Natural killer cell (primary cell): ENCODE measurements around the gene CCDC88C. TPM values are rescaled to one million over a fixed set of nuclear protein-coding genes. Genes with fewer than 3 reads are reported as not detected.
A peak's percentile ranks its signal among the peaks of the same experiment; 100 is the strongest.

Experiments used
- ATAC-seq, 3 donors: fragments of 150-1000 bp in 2 of 3; fragments of 200-7000 bp in 1 of 3; cut with Tn5 transposase; 1 replicate in 1 of 3; 2 replicates in 2 of 3; pipeline ENCODE4 v1.10.0; 2021; ENCODE audit warnings: mild to moderate bottlenecking in 2 of 3, moderate library complexity in 2 of 3
- DNase-seq, 2 donors: peaks; one replicate each; pipeline versions ENCODE4 v3.0.0 to v3.0.0-alpha.2; 2013 to 2021; ENCODE audit warnings: mixed read lengths in 1 of 2
- H3K27ac ChIP-seq: one replicate; pipeline ENCODE4 v1.5.1; 2013; ENCODE audit warnings: mild to moderate bottlenecking, low read length
- H3K27me3 ChIP-seq: one replicate; pipeline ENCODE4 v1.6.1; 2013; ENCODE audit warnings: low read length; ENCODE audit not compliant: control insufficient read depth, insufficient read depth
- H3K36me3 ChIP-seq: one replicate; pipeline ENCODE4 v1.6.1; 2013; ENCODE audit warnings: low read length; ENCODE audit not compliant: control insufficient read depth, insufficient read depth
- H3K4me1 ChIP-seq: one replicate; pipeline ENCODE4 v1.6.1; 2013; ENCODE audit warnings: low read length; ENCODE audit not compliant: control insufficient read depth, insufficient read depth
- H3K4me3 ChIP-seq: one replicate; pipeline ENCODE4 v1.5.1; 2013; ENCODE audit warnings: low read length
- H3K9me3 ChIP-seq: one replicate; pipeline ENCODE4 v1.6.1; 2013; ENCODE audit warnings: low read length; ENCODE audit not compliant: control insufficient read depth, insufficient read depth
- H3K27ac Mint-ChIP-seq, 2 donors: one replicate each; pipeline ENCODE4 v1.8.0; 2022; ENCODE audit warnings: mild to moderate bottlenecking in 2 of 2, mixed read lengths in 2 of 2, moderate library complexity in 1 of 2
- H3K27me3 Mint-ChIP-seq, 2 donors: one replicate each; pipeline ENCODE4 v1.8.0; 2022; ENCODE audit warnings: low read depth in 2 of 2, mixed read lengths in 2 of 2
- H3K36me3 Mint-ChIP-seq: one replicate; pipeline ENCODE4 v1.8.0; 2022; ENCODE audit warnings: mixed read lengths
- H3K4me1 Mint-ChIP-seq, 2 donors: one replicate each; pipeline ENCODE4 v1.8.0; 2022; ENCODE audit warnings: mixed read lengths in 2 of 2
- H3K4me3 Mint-ChIP-seq: one replicate; pipeline ENCODE4 v1.8.0; 2022; ENCODE audit warnings: mild to moderate bottlenecking, moderate library complexity, mixed read lengths
- H3K9me3 Mint-ChIP-seq, 2 donors: one replicate each; pipeline ENCODE4 v1.8.0; 2022; ENCODE audit warnings: mixed read lengths in 2 of 2
- WGBS: methylation state at CpG from one replicate; pipeline ENCODE4 v1.1.7; 2013; ENCODE audit warnings: missing lambda C conversion rate; ENCODE audit not compliant: insufficient coverage; 5-methylcytosine and 5-hydroxymethylcytosine counted together
- intact Hi-C: fragments of 100-400 bp; cut with micrococcal nuclease; formaldehyde crosslinking; loops from one replicate; pipeline ENCODE4 v1.14.2; 2022
- total RNA-seq, 4 donors: library from RNA; stranded (reverse); fragments of 120-200 nt in 1 of 4; gene quantifications; one replicate each; pipeline versions ENCODE4 v1.2.3 to v1.2.4, GENCODE V29; 2013 to 2022
- TF ChIP-seq, protein P1 (sequence below): fragments of 200-600 bp; IDR thresholded peaks from one replicate; pipeline ENCODE4 v1.8.0; 2022; ENCODE audit warnings: antibody characterized with exemption

Gene CCDC88C
- total RNA-seq, 3 donors from 2014 or later (not counting 1 experiment from before 2014, with no cell fraction given), result 432 to 516 (median 438) TPM

DNA sequence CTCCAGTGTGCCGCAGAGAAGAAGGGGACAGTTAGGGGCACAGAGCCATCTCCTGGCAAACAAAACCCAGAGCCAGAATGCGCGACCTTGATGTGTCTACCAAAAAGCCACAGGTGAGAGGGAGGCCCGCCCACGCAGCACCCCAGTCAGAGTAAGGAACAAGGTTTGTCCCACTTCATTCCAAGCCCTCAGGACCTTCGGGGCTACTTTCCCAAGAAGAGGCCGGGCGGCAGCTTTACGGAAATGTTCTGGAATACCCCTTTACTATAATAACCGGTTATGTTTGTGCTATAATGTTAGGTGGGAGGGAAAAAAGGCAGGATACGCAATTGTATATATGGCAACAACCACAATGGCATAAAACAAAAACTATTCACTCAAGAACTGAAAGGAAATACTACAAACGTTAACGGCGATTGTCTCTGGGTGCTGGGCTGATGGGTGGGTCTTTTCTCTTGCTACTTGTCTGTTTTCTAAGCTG lies 12.3 kb downstream of the CCDC88C start:
- WGBS, result 31% methylated on average over 6 of the region's 14 CpGs
- DNase-seq, result peak in 1 of 2 donors; percentile 86
- intact Hi-C loops, result no loop called here
- Histone ChIP-seq H3K36me3 (peaks cover 34% of the 10 kb centered on the region), H3K4me3 (no peak overlapping the region), H3K4me1 (peaks cover 95% of the 10 kb centered on the region), H3K9me3 (no peaks in the 10 kb centered on the region), H3K27me3 (no peaks in the 10 kb centered on the region), H3K27ac (peak overlapping the region; percentile 80)
- H3K27me3 Mint-ChIP-seq, result no peaks in the 10 kb centered on the region
- H3K4me1 Mint-ChIP-seq, result peaks cover 86 to 90% of the 10 kb centered on the region in 2 donors
- H3K9me3 Mint-ChIP-seq, result no peaks in the 10 kb centered on the region
- TF ChIP-seq, protein P1, sequence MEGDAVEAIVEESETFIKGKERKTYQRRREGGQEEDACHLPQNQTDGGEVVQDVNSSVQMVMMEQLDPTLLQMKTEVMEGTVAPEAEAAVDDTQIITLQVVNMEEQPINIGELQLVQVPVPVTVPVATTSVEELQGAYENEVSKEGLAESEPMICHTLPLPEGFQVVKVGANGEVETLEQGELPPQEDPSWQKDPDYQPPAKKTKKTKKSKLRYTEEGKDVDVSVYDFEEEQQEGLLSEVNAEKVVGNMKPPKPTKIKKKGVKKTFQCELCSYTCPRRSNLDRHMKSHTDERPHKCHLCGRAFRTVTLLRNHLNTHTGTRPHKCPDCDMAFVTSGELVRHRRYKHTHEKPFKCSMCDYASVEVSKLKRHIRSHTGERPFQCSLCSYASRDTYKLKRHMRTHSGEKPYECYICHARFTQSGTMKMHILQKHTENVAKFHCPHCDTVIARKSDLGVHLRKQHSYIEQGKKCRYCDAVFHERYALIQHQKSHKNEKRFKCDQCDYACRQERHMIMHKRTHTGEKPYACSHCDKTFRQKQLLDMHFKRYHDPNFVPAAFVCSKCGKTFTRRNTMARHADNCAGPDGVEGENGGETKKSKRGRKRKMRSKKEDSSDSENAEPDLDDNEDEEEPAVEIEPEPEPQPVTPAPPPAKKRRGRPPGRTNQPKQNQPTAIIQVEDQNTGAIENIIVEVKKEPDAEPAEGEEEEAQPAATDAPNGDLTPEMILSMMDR, result no peak
- peak overlapping the region; percentile 96 to 98 for H3K27ac Mint-ChIP-seq
- ATAC-seq, result peak; percentile 5 to 37 (median 29)
- H3K36me3 Mint-ChIP-seq, result no peaks in the 10 kb centered on the region
- peak overlapping the region; percentile 87 for H3K4me3 Mint-ChIP-seq

DNA sequence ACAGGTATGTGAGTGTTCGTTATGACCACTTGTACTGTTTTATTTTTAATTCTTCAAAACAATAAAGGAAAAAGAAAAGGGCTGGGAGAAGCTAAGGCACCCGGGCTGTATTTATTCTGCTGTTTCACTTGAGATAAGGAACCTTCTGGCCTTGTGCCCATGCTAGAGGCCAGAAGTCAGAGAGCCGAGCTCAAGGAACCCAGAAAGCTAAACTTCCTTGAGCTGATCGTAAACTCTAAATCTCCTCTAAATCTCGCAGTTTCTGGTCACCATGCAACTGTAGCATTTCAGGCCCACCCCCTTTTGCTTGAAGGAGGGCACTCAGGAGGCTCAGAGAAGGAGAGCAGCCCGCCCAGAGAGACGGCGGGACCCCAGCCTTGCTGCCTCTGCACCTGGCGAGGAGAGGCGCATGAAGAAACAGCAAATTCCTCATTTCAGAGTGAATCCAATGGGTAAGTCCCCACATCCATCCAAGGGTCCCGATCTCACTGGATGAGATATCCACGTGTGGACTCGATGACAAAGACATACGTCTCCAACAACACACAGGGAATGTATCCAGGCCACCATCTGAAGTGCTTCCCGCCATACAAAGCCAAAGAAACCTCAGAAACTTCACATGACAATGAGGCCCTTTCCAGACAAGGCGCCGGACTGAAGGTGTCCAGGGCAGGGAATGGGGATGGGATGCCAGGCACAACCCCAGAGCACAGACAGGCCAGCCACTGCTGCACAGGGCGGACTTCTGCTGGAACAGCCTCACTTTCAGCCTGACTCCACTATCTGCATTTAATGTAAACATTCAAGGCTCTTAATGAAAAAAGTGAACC lies 14.6 kb downstream of the CCDC88C start:
- H3K4me1 Mint-ChIP-seq, result peaks cover 86 to 91% of the 10 kb centered on the region in 2 donors
- Histone ChIP-seq H3K36me3 (peaks cover 23% of the 10 kb centered on the region), H3K27me3 (no peaks in the 10 kb centered on the region), H3K9me3 (no peaks in the 10 kb centered on the region), H3K4me3 (peak overlapping the region; percentile 26), H3K4me1 (peaks cover 95% of the 10 kb centered on the region), H3K27ac (peak overlapping the region; percentile 90)
- no peaks in the 10 kb centered on the region for H3K27me3 Mint-ChIP-seq
- WGBS, result 25% methylated on average over 17 of the region's 18 CpGs
- TF ChIP-seq, protein P1, result no peak
- no peaks in the 10 kb centered on the region for H3K9me3 Mint-ChIP-seq
- peak overlapping the region; percentile 96 to 98 for H3K27ac Mint-ChIP-seq
- DNase-seq (peak in 1 of 2 donors; percentile 59), ATAC-seq (peak; percentile 39 to 64 (median 43))
- intact Hi-C loops, result loop anchor here (1.0 to 2.0 kb wide), 3 partner anchors 8 to 54 kb away; partner anchors contain the start of gene CCDC88C
- H3K36me3 Mint-ChIP-seq, result no peaks in the 10 kb centered on the region
- H3K4me3 Mint-ChIP-seq, result peak overlapping the region; percentile 87

GRCh38 chr14:91402348-91402747 lies 15.3 kb downstream of the CCDC88C start:
- peaks cover 17% of the 10 kb centered on the region for H3K36me3 ChIP-seq
- no peaks in the 10 kb centered on the region for H3K9me3 ChIP-seq
- H3K4me1 ChIP-seq, result peaks cover 95% of the 10 kb centered on the region
- peaks cover 86 to 91% of the 10 kb centered on the region in 2 donors for H3K4me1 Mint-ChIP-seq
- H3K27ac ChIP-seq, result peak overlapping the region; percentile 90
- no peaks in the 10 kb centered on the region for H3K27me3 ChIP-seq
- H3K36me3 Mint-ChIP-seq, result no peaks in the 10 kb centered on the region
- peak overlapping the region; percentile 96 to 98 for H3K27ac Mint-ChIP-seq
- peak overlapping the region; percentile 87 for H3K4me3 Mint-ChIP-seq
- no peaks in the 10 kb centered on the region for H3K27me3 Mint-ChIP-seq
- peak in 1 of 2 donors; percentile 59 for DNase-seq
- intact Hi-C loops, result loop anchor here (1.0 to 2.0 kb wide), 3 partner anchors 9 to 54 kb away; partner anchors contain the start of gene CCDC88C
- no peaks in the 10 kb centered on the region for H3K9me3 Mint-ChIP-seq
- peak overlapping the region; percentile 26 for H3K4me3 ChIP-seq
- TF ChIP-seq, protein P1, result no peak
- ATAC-seq, result peak; percentile 54 to 73 (median 65)
- 20% methylated on average over 1 of the region's 6 CpGs for WGBS
